GM18861 (cell line): Measurements from ENCODE around the gene PEAR1.

Source experiments
- ATAC-seq: cut with Tn5 transposase; IDR thresholded peaks from one replicate; pipeline ENCODE4 v1.9.1; 2021; ENCODE audit not compliant: unreplicated experiment

The PEAR1 gene

GRCh38 chr1:156898971-156899664 is 5.6 kb downstream of the PEAR1 start:
- no peak for ATAC-seq

DNA sequence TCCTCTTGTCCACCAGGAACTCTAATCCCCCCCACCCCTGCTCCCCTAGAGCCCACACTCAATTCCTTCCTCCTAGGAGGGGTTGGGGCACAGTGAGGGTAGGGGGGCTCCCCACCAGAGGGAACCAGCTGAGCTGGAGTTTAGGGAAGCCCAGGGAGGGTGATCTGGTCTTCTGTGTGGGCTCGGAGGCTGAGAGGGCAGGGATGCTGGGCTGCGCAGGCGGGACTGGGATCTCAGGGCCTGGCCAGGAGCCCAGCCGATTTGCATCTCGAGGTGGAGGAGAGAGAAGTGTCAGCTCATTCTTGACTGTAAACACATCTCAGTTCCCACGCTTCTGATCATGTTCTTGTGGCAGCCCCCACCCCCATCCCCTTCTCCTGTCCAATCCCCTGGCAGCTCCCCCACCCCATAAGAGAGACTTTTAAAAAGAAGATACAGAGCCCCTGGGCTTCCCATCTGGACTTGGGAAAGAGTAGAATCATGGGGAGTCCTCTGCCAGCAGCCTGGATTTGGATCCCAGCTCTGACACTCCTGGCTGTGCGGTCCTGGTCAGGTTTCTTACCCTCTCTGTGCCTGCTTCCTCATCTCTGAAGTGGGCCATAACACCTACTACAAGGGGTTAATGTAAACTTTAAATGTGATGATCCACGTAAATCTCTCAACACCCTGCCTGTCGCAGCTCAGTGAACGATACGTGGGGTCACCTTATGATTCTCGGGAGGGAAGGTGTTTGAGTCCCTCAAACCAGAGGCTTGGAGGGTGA is 6.6 kb downstream of the PEAR1 start:
- ATAC-seq, result no peak

GRCh38 chr1:156900896-156901589 is 7.5 kb downstream of the PEAR1 start:
- no peak for ATAC-seq

GRCh38 chr1:156901590-156901900 is 8.0 kb downstream of the PEAR1 start:
- ATAC-seq, result no peak

DNA sequence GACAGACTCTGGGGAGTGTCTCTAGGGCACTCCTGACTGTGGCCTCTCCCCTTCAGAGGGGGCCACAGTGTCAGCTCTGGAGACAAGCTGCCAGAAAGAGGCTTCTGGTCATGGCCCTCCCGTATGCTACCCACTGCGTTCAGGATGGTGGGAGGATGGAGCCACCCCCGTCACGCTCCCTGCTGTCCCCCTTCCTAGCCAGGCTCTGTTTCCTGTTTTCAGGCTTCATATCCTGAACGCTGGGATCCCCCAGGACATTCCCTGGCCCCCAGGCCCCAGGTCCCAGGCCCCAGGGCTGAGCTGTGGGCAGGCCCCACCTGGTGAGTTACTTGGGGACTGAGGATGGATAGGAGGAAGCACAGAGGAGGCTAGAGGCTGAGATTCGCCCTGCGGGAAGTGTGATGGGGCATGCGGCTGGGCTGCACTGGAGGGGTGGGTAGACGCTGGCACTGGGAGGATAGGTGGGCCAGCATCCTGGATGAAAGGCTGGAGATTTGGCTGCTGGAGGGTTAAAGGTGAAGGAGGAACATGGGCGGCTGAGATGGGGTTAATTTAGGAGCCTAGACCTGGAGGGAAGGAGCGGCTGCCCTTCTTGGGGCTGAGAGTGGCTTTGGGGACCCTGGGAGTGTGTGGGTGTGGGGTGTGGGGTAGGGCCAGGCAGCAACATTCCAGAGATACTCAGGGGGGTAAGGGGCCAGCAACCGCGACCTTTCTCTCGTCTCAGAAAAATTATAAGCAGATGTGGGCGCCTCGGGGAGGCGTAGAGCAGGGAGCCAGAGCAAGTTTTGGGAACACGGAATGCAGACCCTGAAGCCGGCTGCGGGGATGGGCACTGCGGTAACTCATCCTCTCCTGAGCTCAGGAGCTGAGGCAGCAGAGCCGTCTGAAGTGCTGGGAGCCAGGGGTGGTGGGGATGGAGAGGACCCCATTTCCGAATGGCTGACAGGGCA is 8.7 kb downstream of the PEAR1 start:
- ATAC-seq, result no peak

- no peak for ATAC-seq
Measured at GRCh38 chr1:156903328-156904091, 10.0 kb downstream of the PEAR1 start.

DNA sequence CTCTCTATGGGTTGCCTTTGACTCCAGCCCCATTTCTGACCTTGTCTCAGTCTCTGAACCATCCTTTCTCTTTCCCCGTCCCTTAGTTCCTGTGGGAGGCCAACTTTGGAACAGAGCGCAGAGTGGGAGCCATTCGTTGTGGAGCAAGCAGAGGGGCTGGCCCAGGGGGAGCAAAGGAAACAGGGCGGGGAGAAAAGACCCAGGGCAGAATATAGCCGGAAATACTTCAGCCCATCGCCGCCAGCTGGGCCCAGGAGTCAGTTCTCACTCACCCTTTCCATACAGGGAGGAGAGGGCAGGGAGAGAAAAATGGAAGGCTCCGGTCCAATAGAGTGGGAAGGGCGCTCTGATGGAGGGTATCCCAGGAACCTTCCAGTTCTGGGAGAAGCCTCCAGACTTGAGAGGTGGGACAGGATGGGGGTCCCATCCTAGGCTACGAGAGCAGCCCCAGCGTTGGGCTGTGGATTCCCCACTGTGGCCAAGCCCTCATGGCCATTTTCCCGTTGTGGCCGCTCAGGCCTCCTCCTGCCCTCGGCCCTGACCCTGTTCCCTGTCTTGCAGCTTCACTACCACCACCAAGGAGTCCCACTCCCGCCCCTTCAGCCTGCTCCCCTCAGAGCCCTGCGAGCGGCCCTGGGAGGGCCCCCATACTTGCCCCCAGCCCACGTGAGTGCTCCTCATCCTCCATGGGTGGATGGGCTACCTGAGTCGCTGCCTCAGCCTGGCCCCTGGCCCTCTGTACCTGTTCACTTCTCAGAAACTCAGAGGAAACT is 10.9 kb downstream of the PEAR1 start:
- ATAC-seq, result no peak

DNA sequence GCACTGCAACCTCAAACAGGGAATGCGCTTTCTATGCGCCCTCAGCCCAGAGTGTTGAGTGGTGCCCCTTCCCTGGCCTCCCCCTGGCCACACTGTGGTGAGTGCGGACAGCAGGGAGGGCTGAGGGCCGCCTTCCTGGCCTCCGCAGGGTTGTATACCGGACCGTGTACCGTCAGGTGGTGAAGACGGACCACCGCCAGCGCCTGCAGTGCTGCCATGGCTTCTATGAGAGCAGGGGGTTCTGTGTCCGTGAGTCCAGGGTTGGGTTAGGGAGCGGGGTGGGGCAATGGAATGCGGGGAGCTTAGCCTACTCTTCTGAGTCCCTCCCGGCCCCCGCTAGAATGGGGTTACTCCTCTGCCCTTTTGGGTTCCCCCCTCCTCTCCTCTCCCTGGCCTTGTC is 11.7 kb downstream of the PEAR1 start:
- ATAC-seq, result no peak

DNA sequence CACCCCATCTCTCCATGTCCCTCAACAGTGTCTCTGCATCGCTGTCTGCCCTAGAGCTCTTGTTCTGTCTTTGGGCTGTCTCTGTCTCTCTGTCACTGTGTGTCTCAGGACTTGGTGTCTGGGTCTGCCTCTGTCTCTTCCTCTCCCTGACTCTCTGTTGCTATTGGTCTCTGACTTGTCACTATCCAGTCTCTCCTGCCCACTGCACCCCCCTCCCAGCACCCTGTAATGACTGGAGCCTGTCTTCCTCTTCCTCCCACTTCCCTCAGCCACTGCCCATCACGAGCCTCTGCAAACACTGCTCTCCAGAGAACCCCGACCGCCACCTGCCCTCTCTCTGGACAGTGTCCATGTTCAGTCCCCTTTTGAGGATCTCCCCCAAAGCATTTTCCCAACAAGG is 12.1 kb downstream of the PEAR1 start:
- ATAC-seq, result no peak

DNA sequence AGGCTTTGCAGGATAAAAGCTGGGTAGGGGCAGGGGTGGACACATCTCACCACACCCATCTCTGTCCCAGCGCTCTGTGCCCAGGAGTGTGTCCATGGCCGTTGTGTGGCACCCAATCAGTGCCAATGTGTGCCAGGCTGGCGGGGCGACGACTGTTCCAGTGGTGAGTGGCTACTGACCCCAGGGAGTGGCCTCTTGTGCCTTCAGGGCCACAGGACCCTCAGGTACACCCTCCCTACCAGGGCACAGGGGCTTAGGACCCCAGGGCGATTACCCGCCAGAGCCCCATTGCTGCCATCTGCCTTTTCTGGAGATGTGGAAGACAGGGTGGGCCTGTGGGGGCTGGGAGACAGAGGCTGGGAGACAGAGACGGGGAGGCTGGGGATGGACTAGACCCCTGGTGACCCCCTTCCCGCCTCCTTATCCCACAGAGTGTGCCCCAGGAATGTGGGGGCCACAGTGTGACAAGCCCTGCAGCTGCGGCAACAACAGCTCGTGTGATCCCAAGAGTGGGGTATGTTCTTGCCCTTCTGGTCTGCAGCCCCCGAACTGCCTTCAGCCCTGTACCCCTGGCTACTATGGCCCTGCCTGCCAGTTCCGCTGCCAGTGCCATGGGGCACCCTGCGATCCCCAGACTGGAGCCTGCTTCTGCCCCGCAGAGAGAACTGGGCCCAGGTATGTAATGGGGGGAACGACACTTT is 12.8 kb downstream of the PEAR1 start:
- ATAC-seq, result no peak

GRCh38 chr1:156908541-156908940 is 15.0 kb downstream of the PEAR1 start:
- ATAC-seq, result no peak

DNA sequence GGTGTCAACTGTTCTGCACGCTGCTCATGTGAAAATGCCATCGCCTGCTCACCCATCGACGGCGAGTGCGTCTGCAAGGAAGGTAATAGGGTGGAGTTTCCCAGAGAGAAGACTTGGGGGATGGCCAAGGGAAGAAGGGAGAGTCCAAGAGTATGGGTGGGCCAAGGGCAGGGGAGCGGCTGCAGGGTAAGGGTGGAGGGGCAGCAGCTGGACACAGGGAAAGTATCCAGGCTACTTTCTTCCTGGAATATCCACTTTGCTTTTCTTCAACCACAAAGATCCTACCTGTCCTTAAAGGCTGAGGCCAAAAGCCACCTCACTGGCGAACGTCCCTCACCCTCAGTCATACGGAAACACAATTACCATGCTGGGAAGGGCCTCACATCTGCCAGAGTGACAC is 15.4 kb downstream of the PEAR1 start:
- no peak for ATAC-seq

DNA sequence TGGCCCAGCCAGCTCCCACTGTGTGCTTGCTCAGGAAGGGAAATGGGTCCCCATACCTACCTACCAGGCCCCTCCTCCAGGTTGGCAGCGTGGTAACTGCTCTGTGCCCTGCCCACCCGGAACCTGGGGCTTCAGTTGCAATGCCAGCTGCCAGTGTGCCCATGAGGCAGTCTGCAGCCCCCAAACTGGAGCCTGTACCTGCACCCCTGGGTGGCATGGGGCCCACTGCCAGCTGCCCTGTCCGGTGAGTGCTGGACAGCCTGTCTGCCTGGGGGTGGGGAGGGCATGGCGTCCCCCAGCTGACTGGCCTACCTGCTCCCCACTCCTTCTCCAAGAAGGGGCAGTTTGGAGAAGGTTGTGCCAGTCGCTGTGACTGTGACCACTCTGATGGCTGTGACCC is 16.2 kb downstream of the PEAR1 start:
- ATAC-seq, result no peak

DNA sequence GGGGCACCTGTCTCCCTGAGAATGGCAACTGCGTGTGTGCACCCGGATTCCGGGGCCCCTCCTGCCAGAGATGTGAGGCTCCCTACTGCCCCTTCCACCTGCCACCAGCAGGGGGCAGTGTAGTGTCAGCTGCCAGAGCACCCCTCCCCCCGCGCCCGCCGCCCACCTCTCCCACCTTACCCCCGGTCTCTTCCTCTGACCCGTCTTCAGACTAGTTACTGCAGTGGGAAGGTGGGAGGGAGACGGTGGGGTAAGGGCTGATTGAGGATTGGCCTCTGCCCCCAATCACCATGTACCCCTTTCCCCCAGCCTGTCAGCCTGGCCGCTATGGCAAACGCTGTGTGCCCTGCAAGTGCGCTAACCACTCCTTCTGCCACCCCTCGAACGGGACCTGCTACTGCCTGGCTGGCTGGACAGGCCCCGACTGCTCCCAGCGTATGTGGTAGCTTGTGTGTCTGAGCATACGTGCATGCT is 16.8 kb downstream of the PEAR1 start:
- ATAC-seq, result no peak

- ATAC-seq, result no peak
Measured at GRCh38 chr1:156911577-156912298, 18.2 kb downstream of the PEAR1 start.

DNA sequence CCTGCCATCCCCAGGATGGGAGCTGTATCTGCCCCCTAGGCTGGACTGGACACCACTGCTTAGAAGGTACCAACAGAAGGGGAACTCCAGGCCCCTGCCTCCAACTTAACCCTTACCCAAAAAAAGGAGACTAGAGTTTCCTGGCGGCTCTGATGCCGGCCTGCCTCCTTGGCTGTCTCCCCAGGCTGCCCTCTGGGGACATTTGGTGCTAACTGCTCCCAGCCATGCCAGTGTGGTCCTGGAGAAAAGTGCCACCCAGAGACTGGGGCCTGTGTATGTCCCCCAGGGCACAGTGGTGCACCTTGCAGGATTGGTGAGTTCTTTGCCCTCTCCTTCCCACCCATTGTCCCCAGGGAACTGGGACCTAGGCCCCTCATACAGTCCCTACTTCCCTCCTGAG is 18.8 kb downstream of the PEAR1 start:
- no peak for ATAC-seq

DNA sequence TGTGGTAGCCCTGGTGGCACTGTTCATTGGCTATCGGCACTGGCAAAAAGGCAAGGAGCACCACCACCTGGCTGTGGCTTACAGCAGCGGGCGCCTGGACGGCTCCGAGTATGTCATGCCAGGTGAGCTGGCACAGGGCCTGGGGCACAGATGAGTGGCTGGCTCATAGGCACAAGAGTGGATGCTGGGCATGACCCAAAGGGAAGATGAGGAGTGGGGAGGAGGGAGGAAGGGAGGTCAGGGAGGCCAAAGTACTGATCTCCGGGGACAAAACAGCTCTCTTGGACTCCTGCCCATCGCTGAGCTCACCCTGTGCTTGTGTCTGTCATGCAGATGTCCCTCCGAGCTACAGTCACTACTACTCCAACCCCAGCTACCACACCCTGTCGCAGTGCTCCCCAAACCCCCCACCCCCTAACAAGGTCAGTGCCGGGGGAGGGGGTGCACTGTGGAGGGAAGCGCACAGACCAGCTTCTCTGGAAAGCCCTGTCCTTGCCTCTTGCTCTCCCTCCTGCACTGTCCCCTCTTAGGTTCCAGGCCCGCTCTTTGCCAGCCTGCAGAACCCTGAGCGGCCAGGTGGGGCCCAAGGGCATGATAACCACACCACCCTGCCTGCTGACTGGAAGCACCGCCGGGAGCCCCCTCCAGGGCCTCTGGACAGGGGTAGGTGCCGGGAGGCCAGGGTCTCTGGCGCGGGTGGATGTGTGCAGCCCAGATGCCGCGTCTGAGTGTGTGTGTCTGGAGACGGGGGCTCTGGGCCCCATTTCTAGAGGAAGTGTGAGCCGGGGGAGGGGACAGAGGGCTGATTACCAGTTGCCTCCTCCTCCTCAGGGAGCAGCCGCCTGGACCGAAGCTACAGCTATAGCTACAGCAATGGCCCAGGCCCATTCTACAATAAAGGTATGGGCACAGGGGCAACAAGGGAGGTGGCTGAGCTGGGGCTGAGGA is 19.6 kb downstream of the PEAR1 start:
- ATAC-seq, result no peak
